Fibroblast of peridontal ligament (primary cell): ENCODE results near the gene PTTG1.

Experiments
- DNase-seq: peaks from one replicate; pipeline ENCODE4 v3.0.0-alpha.2; 2010; ENCODE audit errors: extremely low read depth

PTTG1 gene

GRCh38 chr5:160421625-160422258 lies at the start of gene PTTG1:
Gene PTTG1, plus strand, starts transcription at chr5:160421855. Its CDS starts 458 bp downstream, at chr5:160422313.
- DNase-seq = peak; percentile 94

- peak; percentile 76 for DNase-seq
Observed at GRCh38 chr5:160375166-160375565, 46.5 kb upstream of the PTTG1 start.

GRCh38 chr5:160375701-160376100 lies 46.0 kb upstream of the PTTG1 start:
- no peak for DNase-seq

GRCh38 chr5:160376416-160376815 lies 45.2 kb upstream of the PTTG1 start:
- no peak for DNase-seq

- peak; percentile 72 for DNase-seq
Observed at GRCh38 chr5:160377651-160378050, 44.0 kb upstream of the PTTG1 start.

GRCh38 chr5:160378330-160378729 lies 43.3 kb upstream of the PTTG1 start:
- no peak for DNase-seq

GRCh38 chr5:160379511-160379910 lies 42.1 kb upstream of the PTTG1 start:
- no peak for DNase-seq

GRCh38 chr5:160380041-160380440 lies 41.6 kb upstream of the PTTG1 start:
- DNase-seq = no peak

- DNase-seq = no peak
Observed at GRCh38 chr5:160382346-160382745, 39.3 kb upstream of the PTTG1 start.

- DNase-seq = no peak
Observed at GRCh38 chr5:160384681-160385080, 37.0 kb upstream of the PTTG1 start.

- DNase-seq = peak; percentile 30
Observed at GRCh38 chr5:160385496-160385895, 36.2 kb upstream of the PTTG1 start.

GRCh38 chr5:160387445-160387844 lies 34.2 kb upstream of the PTTG1 start:
- DNase-seq = no peak

- DNase-seq = peak; percentile 65
Observed at GRCh38 chr5:160390787-160391696, 30.6 kb upstream of the PTTG1 start.

- no peak for DNase-seq
Observed at GRCh38 chr5:160395111-160395510, 26.5 kb upstream of the PTTG1 start.

GRCh38 chr5:160397492-160397891 lies 24.2 kb upstream of the PTTG1 start:
- DNase-seq = no peak

- peak; percentile 41 for DNase-seq
Observed at GRCh38 chr5:160398806-160399205, 22.8 kb upstream of the PTTG1 start.

- peak; percentile 95 for DNase-seq
Observed at GRCh38 chr5:160399402-160400353, 22.0 kb upstream of the PTTG1 start, which contains the start of gene FAM200C. Gene FAM200C, minus strand, starts transcription at chr5:160400054. Its CDS starts 4,564 bp downstream, at chr5:160395490.

GRCh38 chr5:160418561-160419457 lies 2.8 kb upstream of the PTTG1 start, which contains the start of gene SLU7:
Gene SLU7, minus strand, starts transcription at chr5:160419081. Its CDS starts 3,787 bp downstream, at chr5:160415294.
- DNase-seq = peak; percentile 97

GRCh38 chr5:160419458-160420330 lies 2.0 kb upstream of the PTTG1 start:
- DNase-seq = no peak

- no peak for DNase-seq
Observed at GRCh38 chr5:160420331-160420610, 1.4 kb upstream of the PTTG1 start.
